ENCODE results near the gene SP110. TPM values are rescaled to one million over a fixed set of nuclear protein-coding genes. Genes with fewer than 3 reads are reported as not detected.

The SP110 gene
- total RNA-seq, 2 donors from 2014 or later = 0.49 to 1.2 TPM

DNA sequence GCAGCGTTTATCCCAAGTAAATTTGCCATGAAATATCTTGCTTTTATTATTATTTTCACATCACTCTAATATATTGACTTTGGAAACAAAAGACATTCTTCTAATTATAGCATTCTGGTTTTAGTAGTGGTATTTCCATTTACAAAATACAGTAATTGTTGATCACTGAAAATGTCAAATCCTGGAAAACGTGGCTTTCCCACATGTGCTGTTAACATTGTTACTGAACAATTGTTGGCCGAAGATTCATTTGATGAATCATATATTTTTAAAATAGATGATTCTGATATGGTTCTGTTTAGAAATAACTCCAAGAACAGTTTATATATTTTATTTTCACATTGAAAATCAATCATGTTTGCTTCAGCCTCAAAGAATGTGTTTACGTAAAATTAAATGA, 38.7 kb upstream of the SP110 start:
- WGBS, 2 experiments (ENCODE audit: insufficient coverage in 1 of 2, insufficient read length in 1 of 2) = 90 to 93% methylated on average over 2 to 4 of the region's 4 CpGs
- Mint-ChIP-seq H3K4me1 (no peaks in the 10 kb centered on the region), H3K36me3 (ENCODE audit: low read depth) (no peaks in the 10 kb centered on the region), H3K4me3 (no peak overlapping the region), H3K27ac (no peak overlapping the region), H3K27me3 (ENCODE audit: insufficient read depth) (no peaks in the 10 kb centered on the region), H3K9me3 (peaks cover 7% of the 10 kb centered on the region)
- Histone ChIP-seq H3K36me3 (ENCODE audit: control insufficient read depth, insufficient read depth, low read length) (no peaks in the 10 kb centered on the region), H3K9me3 (ENCODE audit: control insufficient read depth, low read length) (no peaks in the 10 kb centered on the region), H3K27ac (ENCODE audit: low read depth, low read length) (no peak overlapping the region), H3K4me1 (ENCODE audit: control insufficient read depth, insufficient read depth, low read length) (no peaks in the 10 kb centered on the region), H3K9ac (ENCODE audit: extremely low read depth, low read length, poor library complexity, severe bottlenecking) (no peak overlapping the region), H3K4me3 (ENCODE audit: low read length) (no peak overlapping the region), H3K27me3 (ENCODE audit: control insufficient read depth, insufficient read depth, low read length, poor library complexity, severe bottlenecking) (no peaks in the 10 kb centered on the region)
- no peak for TF ChIP-seq CTCF (conservative IDR thresholded peaks at IDR 0.05)
- DNase-seq = no peak

DNA sequence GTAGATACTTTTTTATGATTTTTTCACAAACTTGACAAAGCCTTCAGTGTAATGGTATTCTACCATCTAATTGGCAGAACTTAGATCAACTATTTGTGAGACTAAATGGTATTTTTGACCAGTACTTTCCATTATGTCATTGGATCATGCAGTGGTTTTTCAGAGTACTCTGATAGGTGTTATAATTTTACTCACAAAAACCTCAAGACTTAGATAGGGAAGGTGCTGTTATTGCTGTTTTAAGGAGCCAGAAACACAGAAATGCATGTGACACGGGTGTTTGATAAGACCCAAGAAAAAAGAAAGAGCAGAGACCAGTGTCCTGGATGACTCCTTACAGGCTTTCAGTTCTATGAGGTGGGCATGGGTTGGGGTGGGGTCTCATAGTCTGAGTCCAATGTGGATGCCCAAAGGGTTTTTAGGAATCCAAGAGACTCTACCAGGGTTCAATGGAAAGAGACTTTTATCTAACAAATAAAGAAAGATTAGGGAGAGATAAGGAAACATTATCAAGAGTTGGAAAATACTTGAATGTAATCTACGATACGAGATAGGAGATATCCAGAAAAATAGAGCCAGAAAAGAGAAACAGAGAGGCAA, 37.0 kb upstream of the SP110 start:
- H3K27ac Mint-ChIP-seq = no peak overlapping the region
- Histone ChIP-seq H3K36me3 (ENCODE audit: control insufficient read depth, insufficient read depth, low read length) (no peaks in the 10 kb centered on the region), H3K4me1 (ENCODE audit: control insufficient read depth, insufficient read depth, low read length) (no peaks in the 10 kb centered on the region), H3K9ac (ENCODE audit: extremely low read depth, low read length, poor library complexity, severe bottlenecking) (no peak overlapping the region), H3K27ac (ENCODE audit: low read depth, low read length) (no peak overlapping the region), H3K27me3 (ENCODE audit: control insufficient read depth, insufficient read depth, low read length, poor library complexity, severe bottlenecking) (no peaks in the 10 kb centered on the region), H3K9me3 (ENCODE audit: control insufficient read depth, low read length) (no peaks in the 10 kb centered on the region), H3K4me3 (ENCODE audit: low read length) (no peak overlapping the region)
- H3K4me3 Mint-ChIP-seq = no peak overlapping the region
- 94 to 97% methylated on average over 3 of the region's 3 CpGs for WGBS, 2 experiments (ENCODE audit: insufficient coverage in 1 of 2, insufficient read length in 1 of 2)
- H3K9me3 Mint-ChIP-seq = peaks cover 7% of the 10 kb centered on the region
- H3K36me3 Mint-ChIP-seq (ENCODE audit: low read depth) = no peaks in the 10 kb centered on the region
- DNase-seq = no peak
- H3K4me1 Mint-ChIP-seq = no peaks in the 10 kb centered on the region
- no peaks in the 10 kb centered on the region for H3K27me3 Mint-ChIP-seq (ENCODE audit: insufficient read depth)
- TF ChIP-seq CTCF (conservative IDR thresholded peaks at IDR 0.05) = no peak

DNA sequence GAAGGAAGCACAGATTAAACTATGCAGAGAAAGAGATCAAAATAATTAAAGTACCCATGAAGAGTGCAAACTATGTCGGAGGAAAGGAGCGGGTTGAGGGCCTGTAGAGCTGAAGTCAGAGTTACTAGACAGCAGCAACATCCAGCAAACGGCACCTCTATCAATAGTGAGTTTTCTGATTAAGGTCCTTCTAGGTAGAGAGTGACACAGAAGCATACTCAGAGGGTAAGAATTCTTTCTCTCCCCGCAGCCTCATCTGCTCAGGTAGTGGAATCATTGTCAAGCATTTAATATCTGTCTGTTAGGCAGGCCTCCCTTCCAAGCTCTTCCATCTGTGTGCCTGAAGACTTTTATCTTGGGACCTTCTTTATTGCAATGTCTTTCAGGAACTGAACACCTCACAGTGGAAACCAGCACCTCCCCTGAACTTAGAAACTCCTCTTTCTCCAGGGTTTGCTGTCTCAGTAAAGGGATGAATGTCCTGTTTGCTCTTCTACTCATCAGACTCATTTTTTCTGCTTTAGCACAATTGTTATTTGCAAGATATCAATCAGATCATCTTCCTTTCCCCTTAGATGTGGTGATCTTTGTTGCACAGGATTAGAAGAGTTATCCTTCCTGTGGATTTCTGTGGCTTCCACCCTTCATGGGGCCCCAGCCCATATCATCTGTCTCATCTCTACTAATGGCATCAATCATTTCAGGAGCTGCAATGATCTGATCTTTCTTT, 34.5 kb upstream of the SP110 start:
- no peak for TF ChIP-seq CTCF (conservative IDR thresholded peaks at IDR 0.05)
- Histone ChIP-seq H3K9me3 (ENCODE audit: control insufficient read depth, low read length) (no peaks in the 10 kb centered on the region), H3K4me1 (ENCODE audit: control insufficient read depth, insufficient read depth, low read length) (no peaks in the 10 kb centered on the region), H3K27ac (ENCODE audit: low read depth, low read length) (no peak overlapping the region), H3K36me3 (ENCODE audit: control insufficient read depth, insufficient read depth, low read length) (no peaks in the 10 kb centered on the region), H3K27me3 (ENCODE audit: control insufficient read depth, insufficient read depth, low read length, poor library complexity, severe bottlenecking) (no peaks in the 10 kb centered on the region), H3K9ac (ENCODE audit: extremely low read depth, low read length, poor library complexity, severe bottlenecking) (no peak overlapping the region), H3K4me3 (ENCODE audit: low read length) (no peak overlapping the region)
- Mint-ChIP-seq H3K36me3 (ENCODE audit: low read depth) (no peaks in the 10 kb centered on the region), H3K27me3 (ENCODE audit: insufficient read depth) (no peaks in the 10 kb centered on the region), H3K27ac (no peak overlapping the region), H3K4me3 (no peak overlapping the region), H3K9me3 (no peaks in the 10 kb centered on the region), H3K4me1 (no peaks in the 10 kb centered on the region)
- WGBS, 2 experiments (ENCODE audit: insufficient coverage in 1 of 2, insufficient read length in 1 of 2) = 91 to 96% methylated on average over 4 of the region's 4 CpGs
- no peak for DNase-seq
